DOHH2 (cell line): ENCODE results near the gene QKI.
"Not testable (repeated sequence)": the region's sequence is repeated elsewhere in the genome, so short reads cannot be mapped to it uniquely, and the experiment has no call there.

Experiments used
- H3F3A ChIP-seq: fragments of 200-600 bp; sonication (generic), shearing (Covaris generic); 2 replicates; pipeline ENCODE4 v1.6.0; 2016; ENCODE audit warnings: antibody characterized with exemption, mild to moderate bottlenecking; ENCODE audit not compliant: control insufficient read depth, insufficient read depth
- H3K27ac ChIP-seq: fragments of 200-600 bp; sonication (generic); 2 replicates; pipeline ENCODE4 v1.5.1; 2014; ENCODE audit warnings: low read depth, mild to moderate bottlenecking, low read length, moderate library complexity
- H3K27me3 ChIP-seq: fragments of 200-600 bp; sonication (generic); 2 replicates; pipeline ENCODE4 v1.6.1; 2014; ENCODE audit warnings: mild to moderate bottlenecking, low read length, mixed read lengths; ENCODE audit not compliant: control insufficient read depth
- H3K36me3 ChIP-seq: fragments of 200-600 bp; sonication (generic); 2 replicates; pipeline ENCODE4 v1.6.1; 2014; ENCODE audit warnings: mild to moderate bottlenecking, low read length, moderate library complexity, mixed read lengths; ENCODE audit not compliant: control insufficient read depth
- H3K4me1 ChIP-seq: fragments of 200-600 bp; sonication (generic); 2 replicates; pipeline ENCODE4 v1.6.1; 2014; ENCODE audit warnings: mild to moderate bottlenecking, low read length, mixed read lengths; ENCODE audit not compliant: control insufficient read depth
- H3K4me2 ChIP-seq: fragments of 200-600 bp; sonication (generic); 2 replicates; pipeline ENCODE4 v1.6.0; 2014; ENCODE audit warnings: mild to moderate bottlenecking, low read length, moderate library complexity
- H3K4me3 ChIP-seq: fragments of 200-600 bp; sonication (generic); 2 replicates; pipeline ENCODE4 v1.5.1; 2014; ENCODE audit warnings: mild to moderate bottlenecking, low read length, mixed read lengths
- H3K79me2 ChIP-seq: fragments of 200-600 bp; sonication (generic); 2 replicates; pipeline ENCODE4 v1.6.1; 2014; ENCODE audit warnings: mild to moderate bottlenecking, low read length, mixed read lengths; ENCODE audit not compliant: control insufficient read depth
- H3K9me2 ChIP-seq: fragments of 200-600 bp; sonication (generic); replicated peaks from 2 replicates; pipeline ENCODE4 v1.6.1; 2014; ENCODE audit warnings: mild to moderate bottlenecking, low read length, mixed read lengths; ENCODE audit not compliant: control insufficient read depth
- H3K9me3 ChIP-seq: fragments of 200-600 bp; sonication (generic); 2 replicates; pipeline ENCODE4 v1.6.1; 2014; ENCODE audit warnings: antibody characterized with exemption, low read length, mixed read lengths; ENCODE audit not compliant: control insufficient read depth, insufficient read depth
- H4K20me1 ChIP-seq: fragments of 200-600 bp; sonication (generic); 2 replicates; pipeline ENCODE4 v1.6.0; 2014; ENCODE audit warnings: low read depth, mild to moderate bottlenecking, antibody characterized with exemption, low read length, moderate library complexity; ENCODE audit not compliant: control insufficient read depth, insufficient read depth
- CTCF ChIP-seq: fragments of 200-600 bp; sonication (generic); IDR thresholded peaks from one replicate; pipeline ENCODE4 v1.5.1; 2014; ENCODE audit warnings: antibody characterized with exemption, mild to moderate bottlenecking, low read depth, low read length; ENCODE audit not compliant: poor library complexity, severe bottlenecking
- EZH2phosphoT487 ChIP-seq: fragments of 200-600 bp; sonication (generic); IDR thresholded peaks from 2 replicates; pipeline ENCODE4 v1.6.1; 2017; ENCODE audit warnings: borderline replicate concordance, mild to moderate bottlenecking, antibody characterized with exemption, low read length, moderate library complexity, mixed read lengths

The QKI gene

GRCh38 chr6:163383912-163384311 lies 30.6 kb upstream of the QKI start:
- Histone ChIP-seq H3F3A (no peaks in the 10 kb centered on the region), H3K9me3 (no peaks in the 10 kb centered on the region), H3K36me3 (no peaks in the 10 kb centered on the region), H3K27me3 (no peaks in the 10 kb centered on the region), H3K9me2 (no peaks in the 10 kb centered on the region), H3K27ac (no peak overlapping the region), H3K4me2 (no peak overlapping the region), H4K20me1 (no peaks in the 10 kb centered on the region), H3K4me3 (no peak overlapping the region), H3K79me2 (no peaks in the 10 kb centered on the region), H3K4me1 (no peaks in the 10 kb centered on the region)
- TF ChIP-seq EZH2phosphoT487 (no peak), CTCF (no peak)

GRCh38 chr6:163384510-163384909 lies 30.0 kb upstream of the QKI start:
- TF ChIP-seq EZH2phosphoT487 (no peak), CTCF (no peak)
- no peaks in the 10 kb centered on the region for H3K4me1 ChIP-seq
- no peaks in the 10 kb centered on the region for H3K9me2 ChIP-seq
- no peaks in the 10 kb centered on the region for H3K27me3 ChIP-seq
- H3K4me2 ChIP-seq, result no peak overlapping the region
- H3K27ac ChIP-seq, result no peak overlapping the region
- no peaks in the 10 kb centered on the region for H3K79me2 ChIP-seq
- no peaks in the 10 kb centered on the region for H3K36me3 ChIP-seq
- no peaks in the 10 kb centered on the region for H4K20me1 ChIP-seq
- H3K9me3 ChIP-seq, result no peaks in the 10 kb centered on the region
- H3K4me3 ChIP-seq, result no peak overlapping the region
- no peaks in the 10 kb centered on the region for H3F3A ChIP-seq

- not testable (repeated sequence) for H3F3A ChIP-seq, H4K20me1 ChIP-seq, H3K36me3 ChIP-seq, H3K27ac ChIP-seq, H3K79me2 ChIP-seq, H3K9me2 ChIP-seq, H3K27me3 ChIP-seq, H3K4me2 ChIP-seq, H3K4me1 ChIP-seq, H3K9me3 ChIP-seq, H3K4me3 ChIP-seq
These were observed 29.0 kb upstream of the QKI start for GRCh38 chr6:163385503-163385902.

- Histone ChIP-seq H4K20me1 (no peaks in the 10 kb centered on the region), H3K4me1 (no peaks in the 10 kb centered on the region), H3K9me2 (no peaks in the 10 kb centered on the region), H3K27me3 (no peaks in the 10 kb centered on the region), H3K27ac (no peak overlapping the region), H3K36me3 (no peaks in the 10 kb centered on the region), H3K79me2 (no peaks in the 10 kb centered on the region), H3K9me3 (no peaks in the 10 kb centered on the region), H3F3A (no peaks in the 10 kb centered on the region), H3K4me2 (no peak overlapping the region), H3K4me3 (no peak overlapping the region)
- TF ChIP-seq CTCF (no peak), EZH2phosphoT487 (no peak)
These were observed 28.1 kb upstream of the QKI start for GRCh38 chr6:163386329-163386908.
